ENCODE results near the gene CPA4.

CPA4 gene

GRCh38 chr7:130344271-130344866, 51.4 kb downstream of the CPA4 start, which contains the start of gene CPA5:
CPA5 (plus strand) TSS chr7:130344816; CDS start chr7:130346486, 1,670 bp downstream.
- DNase-seq (ENCODE audit: low read depth, low spot score), result no peak

- DNase-seq (ENCODE audit: low read depth, low spot score), result no peak
These were observed 52.2 kb downstream of the CPA4 start for GRCh38 chr7:130345136-130345535.

GRCh38 chr7:130345725-130346124, 52.8 kb downstream of the CPA4 start:
- no peak for DNase-seq (ENCODE audit: low read depth, low spot score)

- DNase-seq (ENCODE audit: low read depth, low spot score), result no peak
These were observed 53.4 kb downstream of the CPA4 start for GRCh38 chr7:130346177-130346905.

GRCh38 chr7:130346941-130347340, 54.0 kb downstream of the CPA4 start:
- no peak for DNase-seq (ENCODE audit: low read depth, low spot score)

GRCh38 chr7:130349911-130350782, 57.2 kb downstream of the CPA4 start:
- DNase-seq (ENCODE audit: low read depth, low spot score), result no peak

- DNase-seq (ENCODE audit: low read depth, low spot score), result no peak
These were observed 58.2 kb downstream of the CPA4 start for GRCh38 chr7:130350945-130351790.

- no peak for DNase-seq (ENCODE audit: low read depth, low spot score)
These were observed 58.8 kb downstream of the CPA4 start for GRCh38 chr7:130351791-130352090.

- no peak for DNase-seq (ENCODE audit: low read depth, low spot score)
These were observed 59.5 kb downstream of the CPA4 start for GRCh38 chr7:130352194-130353074.

- DNase-seq (ENCODE audit: low read depth, low spot score), result no peak
These were observed 60.2 kb downstream of the CPA4 start for GRCh38 chr7:130353196-130353595.

- DNase-seq (ENCODE audit: low read depth, low spot score), result no peak
These were observed 63.3 kb downstream of the CPA4 start for GRCh38 chr7:130356121-130356875.

GRCh38 chr7:130356876-130357611, 64.1 kb downstream of the CPA4 start:
- DNase-seq (ENCODE audit: low read depth, low spot score), result no peak

- no peak for DNase-seq (ENCODE audit: low read depth, low spot score)
These were observed 65.5 kb downstream of the CPA4 start for GRCh38 chr7:130358471-130358870.

GRCh38 chr7:130359276-130359857, 66.4 kb downstream of the CPA4 start:
- DNase-seq (ENCODE audit: low read depth, low spot score), result no peak

- DNase-seq (ENCODE audit: low read depth, low spot score), result no peak
These were observed 67.6 kb downstream of the CPA4 start for GRCh38 chr7:130360518-130360917.

GRCh38 chr7:130361681-130362080, 68.7 kb downstream of the CPA4 start:
- DNase-seq (ENCODE audit: low read depth, low spot score), result no peak

GRCh38 chr7:130362251-130362816, 69.4 kb downstream of the CPA4 start:
- DNase-seq (ENCODE audit: low read depth, low spot score), result no peak

- no peak for DNase-seq (ENCODE audit: low read depth, low spot score)
These were observed 70.3 kb downstream of the CPA4 start for GRCh38 chr7:130363026-130363847.

Measured in brain pericyte (primary cell).